DMS 273 (cell line): Measurements from ENCODE around the gene CAGE1.
"Not testable (repeated sequence)": the region's sequence is repeated elsewhere in the genome, so short reads cannot be mapped to it uniquely, and the experiment has no call there.

Experiments used
- DNase-seq: peaks from one replicate; lab custom pipeline; 2025; ENCODE audit not compliant: unreplicated experiment; lab: John Stamatoyannopoulos, UW

The CAGE1 gene

GRCh38 chr6:7410851-7411250, 21.3 kb upstream of the CAGE1 start:
- no peak for DNase-seq

- DNase-seq, result no peak
Measured at GRCh38 chr6:7409740-7410139, 20.2 kb upstream of the CAGE1 start.

- DNase-seq, result no peak
Measured at GRCh38 chr6:7406743-7407142, 17.2 kb upstream of the CAGE1 start.

- no peak for DNase-seq
Measured at GRCh38 chr6:7404546-7404945, 15.0 kb upstream of the CAGE1 start.

- no peak for DNase-seq
Measured at GRCh38 chr6:7402716-7403115, 13.2 kb upstream of the CAGE1 start.

- DNase-seq, result no peak
Measured at GRCh38 chr6:7401075-7401474, 11.5 kb upstream of the CAGE1 start.

DNA sequence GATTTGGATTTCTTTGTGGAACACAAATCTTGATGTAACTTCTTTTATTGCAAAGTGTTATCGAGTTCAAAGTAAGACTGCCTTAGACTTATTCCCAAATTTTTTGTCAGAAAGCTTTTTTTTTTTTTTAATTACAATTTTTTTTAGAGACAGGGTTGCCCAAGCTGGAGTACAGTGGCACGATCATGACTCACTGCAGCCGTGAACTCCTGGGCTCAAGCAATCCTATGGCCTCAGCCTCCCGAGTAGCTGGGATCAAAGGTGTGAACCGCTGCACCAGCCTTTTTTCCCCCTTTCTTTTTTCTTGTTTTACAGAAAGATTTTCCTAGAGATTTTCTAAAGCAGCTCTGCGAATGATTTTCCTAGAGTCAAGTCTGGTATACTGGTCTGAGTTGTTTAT, 2.9 kb upstream of the CAGE1 start:
- no peak for DNase-seq

DNA sequence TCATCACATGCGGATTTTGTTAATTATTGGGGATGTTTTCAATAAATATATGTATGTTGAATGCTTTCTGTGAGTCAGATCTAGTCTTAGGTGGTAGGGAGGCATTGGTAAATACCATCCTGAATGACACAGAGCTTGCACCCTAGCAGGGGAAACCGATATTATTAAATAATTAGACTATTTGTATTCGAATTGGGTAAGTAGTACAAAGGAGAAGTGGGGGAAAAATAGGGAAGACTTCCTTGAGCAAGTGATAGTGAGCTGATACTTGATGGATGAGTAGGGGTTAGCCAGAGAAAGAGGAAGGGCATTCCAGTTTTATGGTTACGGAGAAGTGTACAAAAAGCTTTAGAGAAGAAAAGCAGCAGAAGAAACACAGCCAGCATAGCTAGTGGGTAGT, 1.6 kb upstream of the CAGE1 start:
- DNase-seq, result no peak

- DNase-seq, result peak; percentile 48
Measured at GRCh38 chr6:7390226-7390878, 810 bp upstream of the CAGE1 start.

GRCh38 chr6:7389162-7389450, 436 bp downstream of the CAGE1 start:
- DNase-seq, result peak; percentile 87

GRCh38 chr6:7381092-7381491, 8.4 kb downstream of the CAGE1 start:
- no peak for DNase-seq

GRCh38 chr6:7378740-7379139, 10.8 kb downstream of the CAGE1 start:
- DNase-seq, result no peak

- no peak for DNase-seq
Measured at GRCh38 chr6:7377961-7378360, 11.6 kb downstream of the CAGE1 start.

DNA sequence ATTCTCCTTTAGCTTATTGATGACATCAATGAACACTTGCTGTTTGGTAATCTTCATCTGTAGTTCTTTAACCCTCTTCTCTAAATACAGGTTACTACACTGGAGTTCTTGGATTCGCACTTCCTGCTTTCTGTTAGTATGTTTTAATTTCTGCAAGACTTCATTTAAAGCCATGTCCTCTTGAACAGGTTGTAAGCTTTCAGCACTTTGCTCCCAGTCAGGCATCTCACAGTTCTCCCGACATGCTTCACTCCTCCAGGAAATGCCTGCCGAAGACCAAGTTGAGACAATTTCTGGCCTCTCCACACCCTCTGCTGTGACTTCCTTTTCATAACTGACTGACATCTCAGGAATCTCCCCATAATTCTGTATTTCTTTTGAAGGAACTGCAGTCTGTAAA, 15.8 kb downstream of the CAGE1 start:
- DNase-seq, result no peak

DNA sequence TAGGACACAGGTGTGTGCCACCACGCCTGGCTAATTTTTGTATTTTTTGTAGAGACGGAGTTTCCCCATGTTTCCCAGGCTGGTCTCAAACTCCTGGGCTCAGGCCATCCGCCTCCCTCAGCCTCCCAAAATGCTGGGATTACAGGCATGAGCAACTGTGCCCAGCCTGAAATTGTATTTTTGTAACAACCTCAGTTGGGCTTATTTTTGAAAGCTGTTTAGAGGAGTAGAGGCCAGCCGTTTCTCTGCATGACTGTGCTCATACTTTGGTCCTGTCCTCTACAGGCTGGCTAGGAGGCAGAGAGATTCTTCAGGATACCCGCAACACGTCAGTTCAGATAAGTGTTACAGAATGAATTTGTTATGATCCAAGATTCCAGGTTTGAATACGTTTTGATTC, 22.1 kb downstream of the CAGE1 start:
- no peak for DNase-seq

GRCh38 chr6:7351916-7352315, 37.6 kb downstream of the CAGE1 start:
- DNase-seq, result not testable (repeated sequence)

- not testable (repeated sequence) for DNase-seq
Measured at GRCh38 chr6:7350591-7350990, 39.0 kb downstream of the CAGE1 start.

DNA sequence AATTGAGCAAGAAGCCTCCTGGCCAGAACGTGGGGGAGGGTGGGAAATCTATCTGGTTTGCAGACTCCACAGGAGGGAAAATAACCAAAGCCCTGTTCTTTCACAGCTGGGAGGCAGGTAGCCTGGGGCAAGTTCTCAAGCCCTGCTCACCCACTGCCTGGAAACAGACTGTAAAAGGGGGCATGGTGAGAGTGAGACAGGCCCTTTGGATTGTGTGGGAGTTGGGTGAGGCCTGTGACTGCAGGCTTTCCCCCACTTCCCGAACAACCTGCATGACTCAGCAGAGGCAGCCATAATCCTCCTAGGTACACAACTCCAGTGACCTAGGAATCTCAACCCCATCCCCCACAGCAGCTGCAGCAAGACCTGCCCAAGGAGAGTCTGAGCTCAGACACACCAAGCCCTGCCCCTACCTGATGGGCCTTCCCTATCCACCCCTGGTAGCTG, 42.0 kb downstream of the CAGE1 start:
- DNase-seq, result not testable (repeated sequence)

GRCh38 chr6:7344773-7345450, 44.6 kb downstream of the CAGE1 start:
- DNase-seq, result not testable (repeated sequence)

GRCh38 chr6:7343546-7344475, 45.7 kb downstream of the CAGE1 start:
- no peak for DNase-seq

DNA sequence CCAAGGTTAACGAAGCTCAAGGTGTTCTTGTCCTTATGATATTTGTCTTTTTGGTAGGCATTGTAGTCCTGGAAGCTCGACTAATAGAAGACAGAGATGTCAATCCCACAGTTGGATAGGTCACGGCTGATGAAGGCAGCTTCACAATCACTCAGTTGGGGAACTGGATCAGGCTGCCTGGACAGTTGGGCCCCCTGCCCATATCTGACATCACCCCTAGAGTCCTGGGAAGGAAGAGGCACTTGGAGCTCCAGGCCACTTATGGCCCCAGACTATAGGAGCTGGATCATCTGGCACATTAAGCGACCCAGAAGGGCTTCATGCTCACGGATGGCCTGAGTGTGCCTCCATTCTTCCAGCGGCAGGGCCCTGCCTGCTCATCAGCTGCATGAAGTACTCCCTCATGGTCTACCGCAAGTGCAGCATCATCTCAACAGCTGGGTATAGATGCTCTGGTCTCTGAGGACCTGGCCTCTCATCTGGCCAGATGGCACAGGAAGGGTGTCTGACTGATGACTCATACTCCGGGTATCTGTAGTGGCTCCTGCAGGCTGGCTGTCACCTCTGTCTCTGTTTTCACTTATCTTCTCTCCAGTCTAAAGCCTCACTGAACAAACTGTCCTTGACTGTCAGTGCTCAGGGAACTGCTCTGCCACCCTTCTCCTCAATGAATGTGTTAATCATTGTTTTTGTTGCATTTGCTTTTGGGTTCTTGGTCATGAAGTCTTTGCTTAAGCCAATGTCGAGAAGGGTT, 47.4 kb downstream of the CAGE1 start:
- DNase-seq, result peak; percentile 71
